ENCODE results near the gene CRLF1.
"Not testable (repeated sequence)": the region's sequence is repeated elsewhere in the genome, so short reads cannot be mapped to it uniquely, and the experiment has no call there.

The CRLF1 gene

DNA sequence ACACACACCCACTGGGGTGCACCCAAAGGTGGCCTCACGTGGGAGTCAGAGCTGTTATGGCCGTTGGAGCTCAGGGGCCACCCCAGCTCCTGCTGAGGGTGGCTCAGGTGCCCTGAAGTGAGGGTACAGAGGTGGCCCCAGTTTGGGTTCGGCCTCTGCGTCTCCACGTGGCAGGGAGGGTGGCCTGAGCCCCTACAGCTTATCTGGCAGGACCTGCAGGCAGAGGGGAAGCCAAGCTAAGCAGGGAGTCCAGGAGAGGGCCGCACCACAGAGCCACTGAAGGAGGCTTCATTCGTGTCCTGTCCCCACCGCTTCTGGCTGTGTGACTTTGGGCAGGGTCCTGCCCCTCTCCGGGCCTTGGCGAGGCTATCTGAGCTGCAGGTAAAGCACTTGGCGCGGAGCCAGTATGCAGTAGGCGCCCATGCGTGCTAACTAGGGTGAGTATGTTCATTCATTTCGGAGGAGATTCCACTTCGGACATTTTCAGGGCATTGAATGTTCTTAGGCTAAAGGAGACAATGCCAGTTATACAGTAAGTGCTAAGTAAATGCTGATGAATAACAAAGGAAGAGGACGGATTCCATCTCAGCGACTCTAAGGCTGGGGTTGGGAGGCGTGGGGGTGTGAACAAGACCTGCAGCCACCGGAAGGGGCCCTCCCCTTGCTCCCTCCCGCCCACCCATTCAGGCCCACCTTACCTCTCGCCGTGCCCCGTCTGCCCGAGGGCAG, 13.1 kb downstream of the CRLF1 start:
- DNase-seq (ENCODE audit: low spot score) (no peak), FAIRE-seq (no peak)

- DNase-seq (ENCODE audit: low spot score); FAIRE-seq: not testable (repeated sequence)
Measured at GRCh38 chr19:18592732-18593131, 13.9 kb downstream of the CRLF1 start.

GRCh38 chr19:18591735-18592385, 14.7 kb downstream of the CRLF1 start:
- no peak for DNase-seq (ENCODE audit: low spot score)
- no peak for FAIRE-seq

GRCh38 chr19:18590273-18591272, 16.0 kb downstream of the CRLF1 start:
- no peak for DNase-seq (ENCODE audit: low spot score)
- FAIRE-seq, result no peak

DNA sequence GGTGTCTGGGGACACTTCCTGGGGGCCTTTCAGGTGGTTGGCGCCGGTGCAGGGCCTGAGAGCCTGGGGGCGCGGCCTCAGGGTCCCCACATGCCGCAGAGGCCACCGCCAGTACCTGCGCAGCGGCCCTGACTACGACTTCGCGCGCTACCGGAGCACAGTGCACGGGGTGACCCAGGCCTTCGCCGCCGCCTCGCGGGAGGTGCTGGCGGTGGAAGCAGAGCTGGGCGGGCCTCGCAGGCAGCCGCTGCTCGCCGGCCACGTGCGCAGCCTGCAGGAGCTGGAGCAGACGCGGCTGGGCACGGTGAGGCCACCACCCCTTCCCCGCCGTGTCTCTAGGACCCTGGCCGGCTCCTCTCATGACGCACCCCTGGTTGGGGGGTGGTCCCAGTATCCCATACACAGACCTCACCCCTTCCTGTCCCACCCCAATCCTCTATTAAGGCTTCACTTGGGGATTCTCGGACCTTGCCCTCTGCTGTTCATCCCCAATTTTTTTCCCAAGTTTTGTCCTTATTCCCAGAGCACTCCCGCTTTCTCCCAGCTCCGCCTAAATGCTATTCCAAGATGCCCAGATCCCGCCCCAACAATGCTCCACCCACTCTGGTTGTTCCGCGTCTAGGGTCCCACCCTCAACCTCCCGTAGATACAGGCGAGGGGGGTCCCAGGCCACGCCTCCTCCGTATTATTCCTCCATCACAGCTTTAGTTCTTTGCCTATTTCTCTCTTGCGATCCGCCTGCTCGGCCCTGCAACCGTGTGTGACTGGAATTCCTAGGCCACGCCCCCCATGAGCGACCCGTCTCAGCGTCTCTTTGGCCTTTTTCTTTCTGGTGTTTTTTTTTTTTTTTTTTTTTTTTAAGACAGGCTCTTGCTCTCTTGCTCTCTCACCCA, 17.0 kb downstream of the CRLF1 start:
- DNase-seq (ENCODE audit: low spot score), result peak; percentile 52
- no peak for FAIRE-seq

GRCh38 chr19:18588611-18589379, 17.8 kb downstream of the CRLF1 start, which contains the start of gene REX1BD:
Gene REX1BD, plus strand, starts transcription at chr19:18588798. Its CDS starts 4 bp downstream, at chr19:18588802.
- DNase-seq (ENCODE audit: low spot score) (peak; percentile 81), FAIRE-seq (no peak)

- DNase-seq (ENCODE audit: low spot score) (no peak), FAIRE-seq (no peak)
Measured at GRCh38 chr19:18587962-18588610, 18.5 kb downstream of the CRLF1 start.

GRCh38 chr19:18587561-18587960, 19.0 kb downstream of the CRLF1 start:
- FAIRE-seq (no peak), DNase-seq (ENCODE audit: low spot score) (no peak)

DNA sequence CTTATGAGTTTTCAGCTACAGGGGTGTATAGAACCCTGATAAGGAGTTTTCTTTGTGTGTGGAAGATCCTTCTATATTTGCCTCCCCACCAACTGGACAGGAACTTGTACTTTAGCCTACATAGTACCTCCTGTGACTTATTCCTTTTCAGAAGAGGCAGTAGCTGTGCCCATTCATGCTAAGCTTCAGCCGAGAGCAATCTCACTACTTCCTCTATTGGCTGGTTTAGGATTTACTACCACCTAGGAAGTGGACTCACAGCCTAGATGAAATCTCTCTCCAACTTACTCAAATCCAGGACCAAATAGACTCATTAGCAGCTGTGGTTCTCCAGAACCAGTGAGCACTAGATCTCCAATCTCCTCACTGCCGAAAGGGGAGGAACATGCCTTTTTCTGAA, 20.3 kb downstream of the CRLF1 start:
- DNase-seq (ENCODE audit: low spot score) (no peak), FAIRE-seq (no peak)

DNA sequence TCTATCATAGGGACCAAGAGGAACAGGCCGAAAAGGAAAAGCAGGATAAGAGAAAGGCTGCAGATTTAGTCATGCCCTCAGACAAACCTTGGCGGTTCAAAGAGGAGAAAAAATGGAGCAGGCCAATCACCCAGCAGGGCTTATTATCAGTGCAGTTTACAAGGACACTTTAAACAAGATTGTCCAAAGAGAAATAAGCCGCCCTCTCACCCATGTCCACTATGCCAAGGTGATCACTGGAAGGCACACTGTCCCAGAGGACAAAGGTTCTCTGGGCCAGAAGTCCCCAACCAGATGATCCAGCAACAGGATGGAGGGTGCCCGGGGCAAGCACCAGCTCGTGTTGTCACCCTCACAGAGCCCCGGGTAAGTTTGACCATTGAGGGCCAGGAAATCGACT, 26.3 kb downstream of the CRLF1 start:
- FAIRE-seq, result no peak

DNA sequence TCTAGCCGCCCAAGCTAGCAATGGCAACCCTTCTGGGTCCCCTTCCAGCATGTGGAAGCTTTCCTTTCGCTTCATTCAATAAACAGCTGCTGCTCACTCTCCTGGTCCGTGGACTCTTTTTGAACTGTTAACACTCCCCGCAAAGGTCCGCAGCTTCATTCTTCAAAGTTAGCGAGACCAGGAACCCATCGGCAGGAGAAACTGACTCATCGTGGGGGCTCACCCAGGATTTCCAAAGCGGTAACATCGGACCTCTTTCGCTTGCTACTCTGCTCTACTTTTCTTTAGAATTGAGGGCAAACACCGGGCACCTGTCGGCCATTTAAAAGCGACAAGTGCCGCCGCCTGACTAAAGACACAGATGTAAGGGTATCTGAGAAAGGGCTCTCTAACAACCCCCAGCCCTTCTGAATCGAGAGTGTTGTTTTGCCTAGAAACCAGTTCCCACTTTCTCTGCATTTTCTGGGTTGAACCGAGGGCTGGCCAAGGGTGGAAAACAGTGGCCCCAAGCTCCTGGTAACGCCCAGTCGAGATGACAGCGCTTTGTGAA, 29.2 kb downstream of the CRLF1 start:
- FAIRE-seq (no peak), DNase-seq (ENCODE audit: low spot score) (no peak)

More for the DNA sequence above, 26.3 kb downstream of the CRLF1 start:
- no peak for DNase-seq (ENCODE audit: low spot score)

DNA sequence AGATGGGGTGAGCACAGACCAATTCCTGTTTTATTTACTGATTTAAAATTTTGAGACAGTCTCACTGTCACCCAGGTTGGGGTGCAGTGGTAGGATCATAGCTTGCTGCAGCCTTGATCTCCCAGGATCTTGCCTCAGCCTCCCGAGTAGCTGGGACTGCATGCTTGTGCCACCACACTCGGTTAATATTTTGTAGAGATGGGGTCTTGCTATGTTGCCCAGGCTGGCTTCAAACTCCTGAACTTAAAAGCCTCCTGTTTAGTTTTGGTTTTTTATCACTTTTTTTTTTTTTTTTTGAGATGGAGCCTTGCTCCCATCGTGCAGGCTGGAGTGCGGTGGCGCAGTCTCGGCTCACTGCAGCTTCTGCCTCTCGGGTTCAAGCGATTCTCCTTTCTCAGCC, 30.2 kb downstream of the CRLF1 start:
- FAIRE-seq (no peak), DNase-seq (ENCODE audit: low spot score) (no peak)

GRCh38 chr19:18574691-18575291, 31.8 kb downstream of the CRLF1 start:
- DNase-seq (ENCODE audit: low spot score) (no peak), FAIRE-seq (no peak)

- FAIRE-seq (no peak), DNase-seq (ENCODE audit: low spot score) (peak; percentile 88)
Measured at GRCh38 chr19:18571564-18572344, 34.8 kb downstream of the CRLF1 start, which contains the start of gene UBA52. Gene UBA52, plus strand, starts transcription at chr19:18571857. Its CDS starts 1,444 bp downstream, at chr19:18573301.

GRCh38 chr19:18568367-18568766, 38.2 kb downstream of the CRLF1 start:
- FAIRE-seq, result no peak

GRCh38 chr19:18566953-18567352, 39.6 kb downstream of the CRLF1 start:
- DNase-seq (ENCODE audit: low spot score) (no peak), FAIRE-seq (no peak)

More at GRCh38 chr19:18568367-18568766, 38.2 kb downstream of the CRLF1 start:
- no peak for DNase-seq (ENCODE audit: low spot score)

DNA sequence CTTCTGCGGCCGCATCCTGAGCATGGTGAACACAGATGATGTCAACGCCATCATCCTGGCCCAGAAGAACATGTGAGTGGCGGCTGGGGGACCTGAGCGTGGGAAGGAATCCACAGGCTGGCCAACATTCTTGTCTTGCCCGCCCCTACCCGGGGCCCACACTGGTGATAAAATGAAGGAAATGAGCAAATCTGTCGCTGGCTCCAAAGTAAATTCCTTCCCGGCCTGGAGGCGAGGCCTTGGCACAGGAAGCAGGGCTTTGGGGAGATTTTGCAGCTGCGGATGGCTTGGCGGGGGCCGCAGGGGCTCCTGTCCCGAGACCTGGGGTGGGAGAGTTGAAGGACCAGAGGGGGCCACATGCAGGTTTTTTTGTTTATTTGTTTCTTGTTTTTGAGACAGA, 44.5 kb downstream of the CRLF1 start:
- DNase-seq (ENCODE audit: low spot score) (no peak), FAIRE-seq (no peak)

GRCh38 chr19:18559685-18560084, 46.9 kb downstream of the CRLF1 start:
- no peak for FAIRE-seq
- DNase-seq (ENCODE audit: low spot score), result no peak
